Measurements from ENCODE around the gene WDR49.

- TF ChIP-seq CTCF (IDR thresholded peaks at IDR 0.05): no peak
- TF ChIP-seq EZH2 (IDR thresholded peaks at IDR 0.05): no peak
These were observed 145.8 kb downstream of the WDR49 start for GRCh38 chr3:167507954-167508353.
